GM19193 (cell line): ENCODE results near the gene LGALS4.

ENCODE experiments used
- POLR2A ChIP-seq: IDR thresholded peaks from 4 replicates; pipeline ENCODE4 v1.6.1; 2011; ENCODE audit not compliant: insufficient read depth, insufficient read length; ENCODE audit errors: extremely low read depth

The LGALS4 gene

GRCh38 chr19:38836159-38836982 is 23.6 kb upstream of the LGALS4 start:
- no peak for TF ChIP-seq POLR2A

- no peak for TF ChIP-seq POLR2A
Observed at GRCh38 chr19:38834590-38834989, 21.8 kb upstream of the LGALS4 start.

GRCh38 chr19:38834104-38834490 is 21.4 kb upstream of the LGALS4 start:
- no peak for TF ChIP-seq POLR2A

GRCh38 chr19:38833092-38833425 is 20.3 kb upstream of the LGALS4 start:
- no peak for TF ChIP-seq POLR2A

- TF ChIP-seq POLR2A = no peak
Observed at GRCh38 chr19:38831142-38831605, 18.4 kb upstream of the LGALS4 start.

GRCh38 chr19:38830039-38830733 is 17.4 kb upstream of the LGALS4 start:
- no peak for TF ChIP-seq POLR2A

- no peak for TF ChIP-seq POLR2A
Observed at GRCh38 chr19:38826856-38827551, 14.3 kb upstream of the LGALS4 start.

GRCh38 chr19:38819231-38819920 is 6.6 kb upstream of the LGALS4 start:
- TF ChIP-seq POLR2A = no peak

- no peak for TF ChIP-seq POLR2A
Observed at GRCh38 chr19:38817081-38817480, 4.3 kb upstream of the LGALS4 start.

GRCh38 chr19:38816131-38816750 is 3.5 kb upstream of the LGALS4 start:
- TF ChIP-seq POLR2A = no peak

GRCh38 chr19:38815059-38816001 is 2.6 kb upstream of the LGALS4 start:
- no peak for TF ChIP-seq POLR2A

GRCh38 chr19:38813323-38813722 is 578 bp upstream of the LGALS4 start:
- no peak for TF ChIP-seq POLR2A

GRCh38 chr19:38812009-38812840 is 520 bp downstream of the LGALS4 start:
- no peak for TF ChIP-seq POLR2A
